ENCODE data around the gene MOCS3.
A peak's percentile ranks its signal among the peaks of the same experiment; 100 is the strongest.

MOCS3 gene

DNA sequence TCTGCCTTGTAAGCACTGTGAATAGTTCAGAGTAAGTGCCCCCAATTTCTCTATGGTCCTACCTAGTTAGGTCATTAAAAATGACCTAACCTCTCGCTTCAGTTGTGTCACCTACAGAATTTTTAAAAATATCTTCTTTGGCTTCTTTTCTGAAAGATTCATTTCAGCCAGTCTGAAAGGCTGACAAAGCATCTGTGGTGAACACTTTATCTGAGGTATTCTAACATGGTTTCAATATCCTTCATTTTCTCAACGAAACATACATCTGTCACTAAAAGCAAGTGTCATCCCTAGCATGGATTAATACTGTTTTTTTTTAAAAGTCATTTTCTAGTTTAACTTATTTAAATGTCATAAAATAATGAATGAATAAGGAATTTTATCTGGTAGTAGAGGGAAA, 5.4 kb upstream of the MOCS3 start:
- no peak for DNase-seq (ENCODE audit: low read depth)
- H3K4me3 ChIP-seq (ENCODE audit: low read depth, low read length), result no peak overlapping the region
- no peak for TF ChIP-seq CTCF (IDR thresholded peaks at IDR 0.05; ENCODE audit: control insufficient read depth, extremely low read depth, insufficient read depth)

- no peak overlapping the region for H3K4me3 ChIP-seq (ENCODE audit: low read depth, low read length)
- no peak for DNase-seq (ENCODE audit: low read depth)
- no peak for TF ChIP-seq CTCF (IDR thresholded peaks at IDR 0.05; ENCODE audit: control insufficient read depth, extremely low read depth, insufficient read depth)
Observed at GRCh38 chr20:50953821-50954220, 4.8 kb upstream of the MOCS3 start.

DNA sequence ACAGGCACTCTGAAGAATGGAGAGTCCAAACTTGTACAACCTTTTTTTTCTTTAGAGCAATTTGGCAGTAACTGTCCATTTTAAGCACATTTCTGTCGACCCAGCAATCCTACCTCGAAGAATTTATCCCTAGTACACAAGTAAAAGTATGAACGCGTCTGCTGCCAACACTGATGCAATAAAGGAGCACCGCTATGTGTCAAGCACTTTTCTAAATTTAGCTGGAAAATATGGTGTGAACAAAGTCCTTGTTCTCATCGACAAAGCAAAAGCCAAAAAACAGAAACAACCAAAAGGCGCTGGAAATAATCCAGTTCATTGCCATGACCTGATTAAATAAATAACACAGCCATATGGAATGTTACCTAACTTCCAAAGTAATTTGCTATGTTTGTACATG, 1.3 kb upstream of the MOCS3 start:
- peak overlapping the region; percentile 74 for H3K4me3 ChIP-seq (ENCODE audit: low read depth, low read length)
- TF ChIP-seq CTCF (IDR thresholded peaks at IDR 0.05; ENCODE audit: control insufficient read depth, extremely low read depth, insufficient read depth), result no peak
- no peak for DNase-seq (ENCODE audit: low read depth)

DNA sequence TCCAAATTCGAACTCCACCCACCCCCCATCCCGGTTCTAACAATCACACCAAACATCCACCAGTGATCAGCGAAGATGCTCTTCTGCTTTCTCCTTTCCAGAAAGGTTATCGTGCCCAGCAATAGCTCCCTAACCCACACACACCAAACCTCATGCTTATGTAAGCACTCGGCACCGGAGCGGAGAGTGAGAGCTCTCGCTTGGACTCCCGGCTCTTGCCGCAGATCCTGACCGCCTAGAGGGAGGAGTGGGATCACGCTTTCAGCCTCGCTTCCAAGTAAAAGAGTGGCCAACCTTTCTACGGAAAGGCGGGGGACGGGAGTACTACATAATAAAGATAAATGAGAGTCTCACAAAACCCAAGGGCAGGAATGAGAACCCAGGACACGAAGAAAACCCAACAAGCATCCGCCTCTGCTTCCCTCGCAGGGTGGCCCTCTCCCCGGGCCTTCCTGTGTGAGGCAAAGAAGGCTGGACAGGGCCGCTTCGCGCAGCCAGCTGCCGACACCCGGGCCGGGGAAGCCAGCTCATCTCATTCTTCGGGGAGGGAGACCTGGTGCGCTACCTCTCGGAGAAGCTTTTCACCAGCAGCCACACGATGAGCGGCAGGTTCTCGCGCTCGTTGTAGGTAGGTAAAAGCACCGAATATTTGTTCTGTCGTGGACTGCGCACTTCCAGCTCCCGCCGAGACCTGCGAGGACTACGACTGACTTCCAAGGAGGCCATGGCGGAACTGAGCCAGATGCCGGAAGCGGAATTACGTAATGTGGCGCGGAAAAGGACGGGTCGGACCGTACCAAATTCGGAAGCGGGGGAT, 612 bp upstream of the MOCS3 start, which contains the start of gene DPM1:
Gene DPM1 (minus strand): TSS at position 735 of the 817 bp plus-strand sequence. CDS start 9 bp downstream, at position 726.
- TF ChIP-seq CTCF (IDR thresholded peaks at IDR 0.05; ENCODE audit: control insufficient read depth, extremely low read depth, insufficient read depth), result no peak
- peak within 1 kb of the TSS; percentile 74 for H3K4me3 ChIP-seq (ENCODE audit: low read depth, low read length)
- no peak for DNase-seq (ENCODE audit: low read depth)

- peak overlapping the region; percentile 74 for H3K4me3 ChIP-seq (ENCODE audit: low read depth, low read length)
- TF ChIP-seq CTCF (IDR thresholded peaks at IDR 0.05; ENCODE audit: control insufficient read depth, extremely low read depth, insufficient read depth), result no peak
- no peak for DNase-seq (ENCODE audit: low read depth)
Observed at GRCh38 chr20:50959543-50960126, 1.0 kb downstream of the MOCS3 start.

GRCh38 chr20:50967586-50967985, 9.0 kb downstream of the MOCS3 start:
- TF ChIP-seq CTCF (IDR thresholded peaks at IDR 0.05; ENCODE audit: control insufficient read depth, extremely low read depth, insufficient read depth), result no peak
- DNase-seq (ENCODE audit: low read depth), result no peak
- no peak overlapping the region for H3K4me3 ChIP-seq (ENCODE audit: low read depth, low read length)
